Gastrocnemius medialis (tissue), 4 donors: ENCODE measurements around the gene TMCC1.

Source experiments
- POLR2A ChIP-seq, 2 donors: fragments of 450-650 bp; IDR thresholded peaks; one replicate each; pipeline ENCODE4 v1.6.1; 2017; ENCODE audit warnings: antibody characterized with exemption in 2 of 2, mild to moderate bottlenecking in 2 of 2, moderate library complexity in 2 of 2
- TF ChIP-seq, protein P1 (sequence below), 5 experiments: fragments of 450-650 bp in 3 of 5; fragments of 200-600 bp in 2 of 5; sonication (generic) in 2 of 5; IDR thresholded peaks in 4 of 5; conservative IDR thresholded peaks in 1 of 5; 1 replicate in 4 of 5; 2 replicates in 1 of 5; pipeline ENCODE4 v1.5.1; 2016 to 2019; ENCODE audit warnings: antibody characterized with exemption in 5 of 5, mild to moderate bottlenecking in 3 of 5, moderate library complexity in 3 of 5

DNA sequence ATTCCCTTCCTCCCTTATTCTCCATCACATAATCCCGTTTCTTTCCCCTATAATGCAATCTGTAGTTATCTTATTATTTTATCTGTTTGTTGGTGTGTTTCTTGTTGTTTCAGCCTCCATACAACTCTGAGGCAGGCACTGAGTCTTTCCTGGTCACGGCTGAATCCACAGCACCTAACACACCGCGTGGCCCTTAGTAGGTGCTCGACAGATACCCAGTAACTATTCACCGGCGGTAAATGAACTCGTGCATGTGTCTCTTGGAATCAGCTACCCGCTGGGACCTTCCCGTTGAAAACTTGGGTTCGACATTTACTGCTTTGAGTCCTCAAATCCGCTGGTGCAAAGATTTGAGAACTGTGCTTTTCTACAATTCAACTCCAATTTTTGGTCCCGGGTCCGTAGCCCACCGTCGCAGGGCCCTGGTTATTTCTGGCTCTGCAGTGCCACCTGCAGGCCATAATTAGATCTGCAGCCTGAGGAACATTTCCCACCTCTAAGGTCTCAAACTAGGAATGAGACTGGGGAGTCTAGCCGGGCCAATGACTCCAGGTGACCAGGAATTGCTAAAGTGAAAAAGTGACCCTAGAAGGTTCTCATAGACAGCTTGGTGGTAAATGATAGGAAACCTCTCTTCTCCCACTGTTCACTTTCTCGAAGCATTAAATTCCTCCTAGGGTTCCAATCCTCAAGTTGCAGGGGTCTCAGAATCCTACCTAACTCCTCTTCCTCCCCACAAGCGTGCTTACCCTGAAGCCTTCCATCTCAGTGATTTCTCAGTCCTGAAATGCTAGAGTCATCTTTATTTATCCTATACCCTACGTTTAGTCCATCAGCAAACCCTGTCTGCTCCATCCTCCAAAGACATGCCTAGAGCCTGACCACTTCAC, 41.0 kb upstream of the TMCC1 start:
- TF ChIP-seq, protein P1, sequence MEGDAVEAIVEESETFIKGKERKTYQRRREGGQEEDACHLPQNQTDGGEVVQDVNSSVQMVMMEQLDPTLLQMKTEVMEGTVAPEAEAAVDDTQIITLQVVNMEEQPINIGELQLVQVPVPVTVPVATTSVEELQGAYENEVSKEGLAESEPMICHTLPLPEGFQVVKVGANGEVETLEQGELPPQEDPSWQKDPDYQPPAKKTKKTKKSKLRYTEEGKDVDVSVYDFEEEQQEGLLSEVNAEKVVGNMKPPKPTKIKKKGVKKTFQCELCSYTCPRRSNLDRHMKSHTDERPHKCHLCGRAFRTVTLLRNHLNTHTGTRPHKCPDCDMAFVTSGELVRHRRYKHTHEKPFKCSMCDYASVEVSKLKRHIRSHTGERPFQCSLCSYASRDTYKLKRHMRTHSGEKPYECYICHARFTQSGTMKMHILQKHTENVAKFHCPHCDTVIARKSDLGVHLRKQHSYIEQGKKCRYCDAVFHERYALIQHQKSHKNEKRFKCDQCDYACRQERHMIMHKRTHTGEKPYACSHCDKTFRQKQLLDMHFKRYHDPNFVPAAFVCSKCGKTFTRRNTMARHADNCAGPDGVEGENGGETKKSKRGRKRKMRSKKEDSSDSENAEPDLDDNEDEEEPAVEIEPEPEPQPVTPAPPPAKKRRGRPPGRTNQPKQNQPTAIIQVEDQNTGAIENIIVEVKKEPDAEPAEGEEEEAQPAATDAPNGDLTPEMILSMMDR (IDR thresholded peaks at IDR 0.05 in 4 of 5, conservative IDR thresholded peaks at IDR 0.05 in 1 of 5): peak; percentile 70 to 91 (median 87)
- no peak for TF ChIP-seq POLR2A (IDR thresholded peaks at IDR 0.05)
